Measurements from ENCODE around the gene MBOAT2.

The MBOAT2 gene

DNA sequence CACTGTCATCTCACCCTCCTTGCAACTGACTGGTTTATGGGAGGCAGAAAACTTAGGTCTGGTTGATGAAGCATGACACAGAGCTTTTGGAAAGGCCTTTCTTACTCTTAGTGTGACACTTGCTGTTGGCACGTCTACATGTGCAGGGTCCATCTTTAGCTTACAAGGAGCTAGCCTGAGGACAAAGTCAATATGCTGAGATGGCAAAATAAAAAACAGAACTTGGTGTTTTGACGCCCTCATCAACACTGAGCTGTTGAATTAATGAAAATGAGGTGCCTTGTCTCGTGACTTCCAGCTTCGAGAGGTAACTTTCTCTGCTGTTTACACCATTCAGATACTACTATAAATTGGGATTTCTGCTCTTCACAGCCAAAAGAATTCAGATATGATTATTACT, 87.5 kb downstream of the MBOAT2 start:
- TF ChIP-seq, protein P1, sequence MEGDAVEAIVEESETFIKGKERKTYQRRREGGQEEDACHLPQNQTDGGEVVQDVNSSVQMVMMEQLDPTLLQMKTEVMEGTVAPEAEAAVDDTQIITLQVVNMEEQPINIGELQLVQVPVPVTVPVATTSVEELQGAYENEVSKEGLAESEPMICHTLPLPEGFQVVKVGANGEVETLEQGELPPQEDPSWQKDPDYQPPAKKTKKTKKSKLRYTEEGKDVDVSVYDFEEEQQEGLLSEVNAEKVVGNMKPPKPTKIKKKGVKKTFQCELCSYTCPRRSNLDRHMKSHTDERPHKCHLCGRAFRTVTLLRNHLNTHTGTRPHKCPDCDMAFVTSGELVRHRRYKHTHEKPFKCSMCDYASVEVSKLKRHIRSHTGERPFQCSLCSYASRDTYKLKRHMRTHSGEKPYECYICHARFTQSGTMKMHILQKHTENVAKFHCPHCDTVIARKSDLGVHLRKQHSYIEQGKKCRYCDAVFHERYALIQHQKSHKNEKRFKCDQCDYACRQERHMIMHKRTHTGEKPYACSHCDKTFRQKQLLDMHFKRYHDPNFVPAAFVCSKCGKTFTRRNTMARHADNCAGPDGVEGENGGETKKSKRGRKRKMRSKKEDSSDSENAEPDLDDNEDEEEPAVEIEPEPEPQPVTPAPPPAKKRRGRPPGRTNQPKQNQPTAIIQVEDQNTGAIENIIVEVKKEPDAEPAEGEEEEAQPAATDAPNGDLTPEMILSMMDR (IDR thresholded peaks at IDR 0.05): no peak

- TF ChIP-seq, protein P1 (IDR thresholded peaks at IDR 0.05): no peak
Measured at GRCh38 chr2:8907764-8908288, 95.7 kb downstream of the MBOAT2 start.

DNA sequence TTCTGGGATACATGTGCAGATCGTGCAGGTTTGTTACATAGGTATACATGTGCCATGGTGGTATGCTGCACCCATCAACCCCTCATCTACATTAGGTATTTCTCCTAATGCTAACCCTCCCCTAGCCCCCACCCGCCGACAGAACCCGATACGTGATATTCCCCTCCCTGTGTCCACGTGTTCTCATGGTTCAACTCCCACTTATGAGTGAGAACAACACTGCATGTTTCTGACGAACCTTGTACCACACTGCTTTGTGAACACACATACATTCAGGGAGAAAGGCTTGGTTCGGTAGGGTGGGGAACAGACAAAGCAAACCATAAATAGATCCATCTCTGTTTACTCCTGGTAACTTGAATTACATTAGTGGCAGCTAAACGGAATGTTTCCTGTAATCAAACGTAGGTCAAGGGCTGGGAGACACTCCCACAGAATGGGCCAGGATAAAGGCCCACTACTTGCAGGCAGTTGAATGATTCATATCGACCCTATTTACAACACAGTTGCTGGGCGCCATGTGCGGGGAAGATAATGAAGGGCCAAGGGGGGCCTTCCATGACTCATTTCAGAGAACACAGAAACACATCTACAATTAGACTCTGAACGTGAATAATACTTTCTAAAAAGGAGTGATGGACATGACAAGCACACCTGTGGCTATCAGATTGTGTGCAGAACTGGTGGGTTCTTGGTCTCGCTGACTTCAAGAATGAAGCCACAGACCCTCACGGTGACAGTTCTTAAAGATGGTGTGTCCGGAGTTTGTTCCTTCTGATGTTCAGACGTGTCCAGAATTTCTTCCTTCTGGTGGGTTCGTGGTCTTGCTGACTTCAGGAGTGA, 109.3 kb downstream of the MBOAT2 start:
- TF ChIP-seq, protein P1 (IDR thresholded peaks at IDR 0.05): no peak

DNA sequence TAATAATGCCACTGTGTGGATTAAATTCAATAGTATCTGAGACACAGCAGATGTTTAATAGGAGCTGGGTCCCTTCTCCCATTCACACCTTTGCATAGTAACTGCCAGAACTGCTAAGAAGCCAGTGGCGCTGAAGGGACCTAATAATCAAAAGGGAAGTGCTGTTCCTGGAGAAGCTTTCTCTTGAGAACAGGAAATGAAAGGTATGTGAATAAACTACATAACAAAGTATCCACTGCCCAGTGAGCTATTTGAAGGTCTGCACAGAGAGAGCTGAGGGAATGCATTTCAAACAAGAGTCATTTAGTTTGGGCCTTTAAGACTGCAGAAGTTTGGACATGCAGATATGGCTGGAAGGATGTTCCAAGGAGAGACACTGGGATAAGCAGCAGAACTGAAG, 110.0 kb downstream of the MBOAT2 start:
- TF ChIP-seq, protein P1 (IDR thresholded peaks at IDR 0.05): no peak

- TF ChIP-seq, protein P1 (IDR thresholded peaks at IDR 0.05): no peak
Measured at GRCh38 chr2:8892111-8892510, 111.4 kb downstream of the MBOAT2 start.

DNA sequence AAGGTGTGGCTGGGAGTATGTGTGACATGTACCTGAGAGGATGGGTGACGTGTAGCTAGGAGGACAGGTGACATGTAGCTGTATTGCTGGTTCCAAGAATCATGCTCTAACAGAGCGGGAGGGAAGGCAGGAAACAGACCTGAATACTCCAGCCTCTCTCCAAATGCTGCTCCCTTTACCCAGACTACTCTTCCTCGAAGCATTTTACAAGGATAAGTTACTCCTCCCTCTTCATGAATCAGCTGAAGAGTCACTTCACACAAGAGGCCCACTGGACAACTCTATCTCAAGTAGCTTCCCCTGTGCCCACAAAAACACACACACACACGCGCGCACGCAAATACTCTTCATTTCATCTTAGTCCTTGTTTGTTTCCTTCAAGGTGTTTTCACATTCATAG, 113.5 kb downstream of the MBOAT2 start:
- TF ChIP-seq, protein P1 (IDR thresholded peaks at IDR 0.05): no peak

DNA sequence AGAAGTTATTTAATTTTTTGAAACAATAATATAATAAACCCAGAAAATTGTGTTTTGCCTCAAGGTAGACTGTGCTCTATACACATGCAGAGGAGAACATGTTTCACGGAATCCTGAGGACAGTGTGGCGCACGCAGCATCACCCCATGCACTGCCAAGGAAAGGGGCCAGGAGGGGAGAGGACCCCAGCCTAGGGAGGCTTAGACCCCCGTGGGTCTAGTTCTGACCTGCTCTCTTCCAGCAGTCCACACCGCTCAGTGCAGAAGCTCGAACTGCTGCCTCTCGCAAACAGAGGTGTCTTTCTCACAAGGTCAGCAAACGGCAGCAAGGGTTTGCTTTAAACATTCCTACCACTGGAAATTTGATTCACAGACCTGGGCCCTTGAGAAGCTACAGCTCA, 114.5 kb downstream of the MBOAT2 start:
- TF ChIP-seq, protein P1 (IDR thresholded peaks at IDR 0.05): no peak

Data from LNCAP (cell line).